HG03442 (cell line): ENCODE data around the gene GABRQ.
"Not testable (repeated sequence)": the region's sequence is repeated elsewhere in the genome, so short reads cannot be mapped to it uniquely, and the experiment has no call there.

Experiments used
- ATAC-seq: cut with Tn5 transposase; IDR thresholded peaks from one replicate; pipeline ENCODE4 v1.9.1; 2021; ENCODE audit warnings: mild to moderate bottlenecking, moderate library complexity; ENCODE audit not compliant: unreplicated experiment

GABRQ gene

DNA sequence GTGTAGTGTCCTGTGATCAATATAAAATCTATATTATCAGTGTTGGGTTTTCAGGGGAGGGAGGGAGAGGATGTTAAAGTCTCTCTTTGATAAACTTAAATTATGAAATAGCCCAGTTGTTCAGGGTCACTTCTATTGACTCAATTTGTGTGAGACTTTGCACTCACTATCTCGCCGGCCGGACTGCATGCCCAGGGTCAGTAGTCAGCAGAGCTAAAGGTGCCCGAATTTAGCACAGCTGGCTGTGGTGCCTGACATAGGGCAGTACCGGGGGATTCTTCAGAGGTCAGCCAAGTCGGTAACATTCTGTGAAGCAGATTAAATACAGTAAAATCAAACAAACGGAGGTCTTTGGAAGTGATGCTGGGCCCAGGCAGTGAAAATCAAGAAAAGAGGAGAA, 19.2 kb downstream of the GABRQ start:
- no peak for ATAC-seq

DNA sequence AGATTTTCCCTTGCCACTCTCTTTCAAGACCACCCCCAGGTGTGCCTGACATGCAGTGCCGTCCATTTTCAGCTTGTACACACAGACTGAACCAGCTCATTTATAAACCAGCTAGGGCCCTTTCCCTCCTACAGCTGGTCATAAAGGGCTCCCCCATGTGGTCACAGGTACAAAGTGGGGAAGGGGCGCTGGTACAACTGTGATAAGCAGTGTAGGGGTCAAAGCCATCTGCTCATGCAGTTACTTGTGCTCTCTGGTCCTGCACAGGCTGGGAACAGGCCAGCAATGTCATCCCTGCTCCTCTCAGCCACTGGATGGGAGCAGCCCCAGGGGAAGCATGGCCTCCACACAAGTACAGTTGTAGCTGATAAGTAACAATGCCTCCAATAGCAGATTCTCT, 20.6 kb downstream of the GABRQ start:
- ATAC-seq: no peak

DNA sequence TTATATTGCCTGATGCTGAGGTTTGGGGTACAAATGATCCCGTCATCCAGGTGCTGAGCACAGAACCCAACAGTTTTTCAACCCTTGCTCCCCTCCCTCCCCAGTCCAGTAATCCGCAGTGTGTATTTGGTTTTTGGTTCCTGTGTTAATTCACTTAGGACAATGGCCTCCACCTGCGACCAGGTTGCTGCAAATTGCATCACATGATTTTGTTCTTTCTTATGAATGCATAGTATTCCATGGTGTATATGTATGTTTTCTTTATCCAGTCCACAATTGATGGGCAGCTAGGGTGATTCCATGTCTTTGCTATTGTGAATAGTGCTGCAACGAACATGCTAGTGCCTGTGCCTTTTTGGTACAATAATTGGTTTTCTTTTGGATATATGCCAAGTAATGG, 25.4 kb downstream of the GABRQ start:
- ATAC-seq: no peak

DNA sequence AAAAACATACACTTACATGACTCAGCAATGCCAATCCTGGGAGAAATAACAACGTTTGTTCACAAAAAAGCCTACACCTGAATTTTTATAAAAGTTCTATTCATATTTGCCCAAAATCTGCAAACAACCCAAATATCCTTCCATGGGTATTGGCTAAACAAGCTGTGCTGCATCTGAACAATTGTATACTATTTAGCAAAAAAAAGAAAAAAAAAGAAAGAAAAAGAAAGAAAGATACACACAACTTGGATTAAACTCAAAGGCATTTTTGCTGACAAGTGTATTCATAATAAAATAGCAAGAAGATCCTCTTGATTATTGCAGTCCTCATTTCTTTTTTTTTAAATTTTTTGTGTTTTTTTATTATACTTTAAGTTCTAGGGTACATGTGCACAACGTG, 36.4 kb downstream of the GABRQ start:
- no peak for ATAC-seq

DNA sequence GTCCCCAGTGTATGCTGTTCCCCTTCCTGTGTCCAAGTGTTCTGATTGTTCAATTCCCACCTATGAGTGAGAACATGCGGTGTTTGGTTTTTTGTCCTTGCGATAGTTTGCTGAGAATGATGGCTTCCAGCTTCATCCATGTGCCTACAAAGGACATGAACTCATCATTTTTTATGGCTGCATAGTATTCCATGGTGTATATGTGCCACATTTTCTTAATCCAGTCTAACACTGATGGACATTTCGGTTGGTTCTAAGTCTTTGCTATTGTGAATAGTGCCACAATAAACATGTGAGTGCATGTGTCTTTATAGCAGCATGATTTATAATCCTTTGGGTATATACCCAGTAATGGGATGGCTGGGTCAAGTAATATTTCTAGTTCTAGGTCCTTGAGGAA, 37.0 kb downstream of the GABRQ start:
- ATAC-seq: not testable (repeated sequence)

DNA sequence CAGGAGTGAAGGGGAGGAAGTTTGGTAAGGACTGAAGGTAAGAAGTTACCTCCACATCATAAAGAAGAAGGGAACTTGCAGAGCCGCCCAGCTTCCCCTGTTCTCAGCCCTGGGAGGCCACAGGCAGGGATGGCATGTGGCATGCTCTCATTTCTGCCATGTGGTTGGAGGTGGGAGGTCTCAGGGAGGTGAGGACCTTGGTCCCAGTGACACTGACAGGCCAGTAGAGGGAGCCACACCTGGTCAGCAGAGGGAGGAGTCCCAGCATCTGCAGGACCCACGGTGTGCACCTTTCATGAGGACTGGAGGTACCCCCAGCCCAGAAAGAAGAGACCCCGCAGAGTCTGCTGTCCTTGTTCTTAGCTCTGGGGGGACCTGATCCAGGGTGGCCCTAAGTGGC, 43.3 kb downstream of the GABRQ start:
- peak; percentile 72 for ATAC-seq

DNA sequence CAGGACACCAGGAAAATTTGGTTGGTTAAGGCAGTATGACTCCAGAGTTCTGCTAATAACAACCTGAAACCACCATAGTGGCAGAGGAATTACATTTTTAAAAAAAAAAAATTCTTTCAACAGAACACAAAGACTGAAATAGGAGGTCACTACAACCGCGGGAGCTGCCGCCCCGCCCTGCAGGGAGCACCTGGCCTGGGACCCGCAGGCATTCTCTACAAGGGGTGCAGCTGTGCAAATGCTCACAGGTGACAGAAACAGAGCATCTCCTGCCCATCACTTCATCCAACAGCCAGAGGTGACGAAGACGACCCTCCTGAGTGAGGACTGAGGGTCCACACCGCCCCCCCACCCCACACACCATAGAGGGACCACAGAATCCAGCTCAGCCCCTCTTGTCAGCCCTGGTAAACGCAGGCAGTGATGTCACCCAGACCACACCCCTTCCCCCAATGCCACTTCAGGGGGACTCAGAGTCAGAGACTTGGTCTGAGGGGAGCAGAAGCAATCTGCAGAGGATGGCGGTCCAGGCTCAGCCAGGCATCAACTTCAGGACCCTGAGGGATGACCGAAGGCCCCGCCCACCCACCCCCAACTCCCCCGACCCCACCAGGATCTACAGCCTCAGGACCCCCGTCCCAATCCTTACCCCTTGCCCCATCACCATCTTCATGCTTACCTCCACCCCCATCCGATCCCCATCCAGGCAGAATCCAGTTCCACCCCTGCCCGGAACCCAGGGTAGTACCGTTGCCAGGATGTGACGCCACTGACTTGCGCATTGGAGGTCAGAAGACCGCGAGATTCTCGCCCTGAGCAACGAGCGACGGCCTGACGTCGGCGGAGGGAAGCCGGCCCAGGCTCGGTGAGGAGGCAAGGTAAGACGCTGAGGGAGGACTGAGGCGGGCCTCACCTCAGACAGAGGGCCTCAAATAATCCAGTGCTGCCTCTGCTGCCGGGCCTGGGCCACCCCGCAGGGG, 60.5 kb downstream of the GABRQ start, which contains the start of gene MAGEA3:
MAGEA3 (plus strand) TSS at position 843 of the 980 bp plus-strand sequence. CDS start 2,039 bp downstream, outside the sequence.
- not testable (repeated sequence) for ATAC-seq

DNA sequence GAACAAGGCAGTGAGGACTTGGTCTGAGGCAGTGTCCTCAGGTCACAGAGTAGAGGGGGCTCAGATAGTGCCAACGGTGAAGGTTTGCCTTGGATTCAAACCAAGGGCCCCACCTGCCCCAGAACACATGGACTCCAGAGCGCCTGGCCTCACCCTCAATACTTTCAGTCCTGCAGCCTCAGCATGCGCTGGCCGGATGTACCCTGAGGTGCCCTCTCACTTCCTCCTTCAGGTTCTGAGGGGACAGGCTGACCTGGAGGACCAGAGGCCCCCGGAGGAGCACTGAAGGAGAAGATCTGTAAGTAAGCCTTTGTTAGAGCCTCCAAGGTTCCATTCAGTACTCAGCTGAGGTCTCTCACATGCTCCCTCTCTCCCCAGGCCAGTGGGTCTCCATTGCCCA, 62.7 kb downstream of the GABRQ start:
- ATAC-seq: not testable (repeated sequence)

DNA sequence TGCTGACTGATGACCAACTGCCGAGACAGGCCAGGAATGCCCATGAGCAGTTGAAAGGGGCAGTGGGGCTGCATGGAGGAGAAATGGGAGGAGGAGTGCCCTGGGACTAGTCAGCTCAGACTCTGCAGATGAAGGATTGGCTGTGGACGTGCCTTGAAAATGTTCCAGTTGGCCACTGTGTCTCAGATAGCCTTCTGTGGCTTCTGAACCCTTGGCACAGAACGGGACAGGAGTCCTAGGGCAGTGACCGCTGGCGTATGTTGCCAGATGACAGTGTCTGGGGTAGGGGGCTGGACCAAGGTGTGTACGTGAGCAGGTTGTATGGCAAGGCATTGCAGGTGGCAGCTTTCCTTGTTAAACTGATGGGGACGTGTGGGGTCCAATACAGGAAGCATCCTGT, 68.8 kb downstream of the GABRQ start:
- ATAC-seq: not testable (repeated sequence)
